HepG2 (cell line): ENCODE measurements around the gene ZBTB9. TPM values are rescaled to one million over a fixed set of nuclear protein-coding genes. Genes with fewer than 3 reads are reported as not detected.

Experiments
- ARNTL ChIP-seq: sonication (generic); formaldehyde crosslinking; IDR thresholded peaks from 2 replicates; pipeline ENCODE4 v1.4.0; 2020; ENCODE audit warnings: mild to moderate bottlenecking, missing genetic modification reagents
- ATRX ChIP-seq: sonication (generic); formaldehyde crosslinking; IDR thresholded peaks from 2 replicates; pipeline ENCODE4 v1.4.0; 2020; ENCODE audit warnings: missing genetic modification reagents, borderline replicate concordance
- DZIP1 ChIP-seq: sonication (generic); formaldehyde crosslinking; IDR thresholded peaks from 2 replicates; pipeline ENCODE4 v1.5.0; 2020; ENCODE audit warnings: mild to moderate bottlenecking, missing genetic modification reagents
- FOXA3 ChIP-seq: IDR thresholded peaks from 2 replicates; pipeline ENCODE4 v1.6.1; 2016; ENCODE audit warnings: missing genetic modification reagents, missing compliant biosample characterization
- HNF4A ChIP-seq: sonication (generic); formaldehyde crosslinking; IDR thresholded peaks from 2 replicates; pipeline ENCODE4 v1.4.0; 2020; ENCODE audit warnings: missing genetic modification reagents
- MATR3 ChIP-seq: sonication (generic); formaldehyde crosslinking; IDR thresholded peaks from 2 replicates; pipeline ENCODE4 v1.4.0; 2020; ENCODE audit warnings: missing genetic modification reagents
- PRDM10 ChIP-seq: sonication (generic); formaldehyde crosslinking; IDR thresholded peaks from 2 replicates; pipeline ENCODE4 v1.4.0; 2020; ENCODE audit warnings: low read depth, missing genetic modification reagents
- REPIN1 ChIP-seq: sonication (generic); formaldehyde crosslinking; IDR thresholded peaks from 2 replicates; pipeline ENCODE4 v1.8.0; 2022; ENCODE audit warnings: missing genetic modification reagents, low read depth, mild to moderate bottlenecking, borderline replicate concordance
- SP1 ChIP-seq, 2 experiments: fragments of 450-650 bp in 1 of 2; sonication (generic) in 1 of 2; formaldehyde crosslinking in 1 of 2; IDR thresholded peaks; 2 replicates each; pipeline versions ENCODE4 v1.4.0 to v1.6.1; 2016 to 2020; ENCODE audit warnings: missing genetic modification reagents in 1 of 2
- TBP ChIP-seq: sonication (generic); formaldehyde crosslinking; IDR thresholded peaks from 2 replicates; pipeline ENCODE4 v1.5.0; 2020; ENCODE audit warnings: missing genetic modification reagents
- TFDP2 ChIP-seq: sonication (generic); formaldehyde crosslinking; IDR thresholded peaks from 2 replicates; pipeline ENCODE4 v1.4.0; 2020; ENCODE audit warnings: missing genetic modification reagents
- ZBTB1 ChIP-seq: sonication (generic); formaldehyde crosslinking; IDR thresholded peaks from 2 replicates; pipeline ENCODE4 v1.4.0; 2020; ENCODE audit warnings: missing genetic modification reagents, borderline replicate concordance
- ZBTB26 ChIP-seq: IDR thresholded peaks from 2 replicates; pipeline ENCODE4 v1.6.1; 2016; ENCODE audit warnings: missing compliant biosample characterization, missing genetic modification reagents, borderline replicate concordance
- ZNF235 ChIP-seq: sonication (generic); formaldehyde crosslinking; IDR thresholded peaks from 2 replicates; pipeline ENCODE4 v1.8.1; 2023; ENCODE audit warnings: mild to moderate bottlenecking, missing genetic modification reagents, borderline replicate concordance
- ZNF614 ChIP-seq: IDR thresholded peaks from 2 replicates; pipeline ENCODE4 v1.6.1; 2018; ENCODE audit warnings: missing biosample characterization, missing genetic modification reagents, inconsistent platforms, borderline replicate concordance
- ZSCAN5A ChIP-seq: sonication (generic); formaldehyde crosslinking; IDR thresholded peaks from 2 replicates; pipeline ENCODE4 v1.8.0; 2022; ENCODE audit warnings: mild to moderate bottlenecking, missing genetic modification reagents, borderline replicate concordance
- polyA plus RNA-seq, 8 experiments: library from polyadenylated mRNA; depleted of rRNA in 3 of 8; stranded (reverse) in 7 of 8; unstranded in 1 of 8; fragments of >200 nt; fragmentation: Illumina TruSeq in 4 of 8; extraction: Trizol in 4 of 8; gene quantifications; 2 replicates each; pipeline versions ENCODE4 v1.2.1 to v1.2.3, GENCODE V29; 2011 to 2016; ENCODE audit warnings: low read depth in 4 of 8, missing spikeins in 1 of 8, mixed read lengths in 1 of 8; ENCODE audit not compliant: insufficient read depth in 1 of 8
- total RNA-seq, 5 experiments: library from RNA; depleted of rRNA; stranded (reverse); fragments of >200 nt; fragmentation: Illumina TruSeq; extraction: Trizol; gene quantifications; 2 replicates each; pipeline ENCODE4 v1.2.3, GENCODE V29; 2016; ENCODE audit warnings: low read depth in 1 of 5
- TF ChIP-seq, protein P1 (sequence below): sonication (generic); formaldehyde crosslinking; IDR thresholded peaks from 2 replicates; pipeline ENCODE4 v1.4.0; 2020; ENCODE audit warnings: mild to moderate bottlenecking, missing genetic modification reagents

ZBTB9 gene
- total and polyA plus RNA-seq, 2 of the 13 experiments (the other 11 are each of a cell fraction or from before 2014, with no cell fraction given): 5.3 to 9.2 TPM

- no peak for TF ChIP-seq DZIP1 (CRISPR knock-in tag)
- TF ChIP-seq TFDP2 (CRISPR knock-in tag): no peak
- no peak for TF ChIP-seq TBP (CRISPR knock-in tag)
- TF ChIP-seq SP1 (IDR thresholded peaks at IDR 0.05): no peak
- TF ChIP-seq SP1 (CRISPR knock-in tag; IDR thresholded peaks at IDR 0.05): peak; percentile 28; the same call in 1 of the 2 replicates
- no peak for TF ChIP-seq ATRX (CRISPR knock-in tag)
- no peak for TF ChIP-seq ZSCAN5A (CRISPR knock-in tag)
- no peak for TF ChIP-seq ZBTB1 (CRISPR knock-in tag)
- peak; percentile 7; the same call in 1 of the 2 replicates for TF ChIP-seq ZNF235 (CRISPR knock-in tag)
- TF ChIP-seq ZBTB26 (CRISPR knock-in tag): no peak
- TF ChIP-seq, protein P1, sequence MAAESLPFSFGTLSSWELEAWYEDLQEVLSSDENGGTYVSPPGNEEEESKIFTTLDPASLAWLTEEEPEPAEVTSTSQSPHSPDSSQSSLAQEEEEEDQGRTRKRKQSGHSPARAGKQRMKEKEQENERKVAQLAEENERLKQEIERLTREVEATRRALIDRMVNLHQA: no peak
- TF ChIP-seq PRDM10 (CRISPR knock-in tag): peak; percentile 90; the same call in 1 of the 2 replicates
- TF ChIP-seq ARNTL (CRISPR knock-in tag): no peak
- TF ChIP-seq HNF4A (CRISPR knock-in tag): no peak
- TF ChIP-seq FOXA3 (CRISPR knock-in tag): no peak
- TF ChIP-seq REPIN1: no peak
- no peak for TF ChIP-seq ZNF614
- no peak for TF ChIP-seq MATR3 (CRISPR knock-in tag)
These were observed 43.4 kb upstream of the ZBTB9 start, which contains the start of gene PHF1 (continued) for GRCh38 chr6:33410711-33411631.
